IMR-90 (cell line): ENCODE results near the gene SLC4A9.

Source experiments
- BHLHE40 ChIP-seq: fragments of 150-350 bp; IDR thresholded peaks from 2 replicates; pipeline ENCODE4 v1.6.1; 2016; ENCODE audit warnings: mild to moderate bottlenecking, low read depth, low read length
- CEBPB ChIP-seq: IDR thresholded peaks from 2 replicates; pipeline ENCODE4 v1.6.1; 2012; ENCODE audit warnings: low read depth, low read length, improper control_type of control experiment
- CHD1 ChIP-seq: IDR thresholded peaks from 2 replicates; pipeline ENCODE4 v1.6.1; 2012; ENCODE audit warnings: low read depth, low read length, improper control_type of control experiment
- FOS ChIP-seq: fragments of 150-350 bp; IDR thresholded peaks from 2 replicates; pipeline ENCODE4 v1.6.1; 2016; ENCODE audit warnings: low read depth, low read length
- MAZ ChIP-seq: IDR thresholded peaks from 2 replicates; pipeline ENCODE4 v1.6.1; 2012; ENCODE audit warnings: low read depth, mild to moderate bottlenecking, low read length, improper control_type of control experiment, moderate library complexity, borderline replicate concordance
- MXI1 ChIP-seq: IDR thresholded peaks from 2 replicates; pipeline ENCODE4 v1.6.1; 2012; ENCODE audit warnings: low read depth, mild to moderate bottlenecking, low read length, moderate library complexity, borderline replicate concordance
- NFE2L2 ChIP-seq: fragments of 150-350 bp; IDR thresholded peaks from 2 replicates; pipeline ENCODE4 v1.6.1; 2016; ENCODE audit warnings: low read depth, mild to moderate bottlenecking, low read length
- POLR2A ChIP-seq: IDR thresholded peaks from 2 replicates; pipeline ENCODE4 v1.6.1; 2012; ENCODE audit warnings: mild to moderate bottlenecking, low read depth, low read length
- RAD21 ChIP-seq: IDR thresholded peaks from 2 replicates; pipeline ENCODE4 v1.6.1; 2012; ENCODE audit warnings: low read length, improper control_type of control experiment
- RCOR1 ChIP-seq: IDR thresholded peaks from 2 replicates; pipeline ENCODE4 v1.6.1; 2012; ENCODE audit warnings: mild to moderate bottlenecking, low read length, improper control_type of control experiment; ENCODE audit not compliant: insufficient replicate concordance
- RFX5 ChIP-seq: IDR thresholded peaks from 2 replicates; pipeline ENCODE4 v1.8.0; 2012; ENCODE audit warnings: low read depth, mild to moderate bottlenecking, low read length, moderate library complexity
- SMC3 ChIP-seq: fragments of 150-350 bp; IDR thresholded peaks from 2 replicates; pipeline ENCODE4 v1.6.1; 2016; ENCODE audit warnings: low read depth, mild to moderate bottlenecking, antibody characterized with exemption, low read length, moderate library complexity
- TF ChIP-seq, protein P1 (sequence below): conservative IDR thresholded peaks from 2 replicates; pipeline ENCODE4 v1.5.1; 2012; ENCODE audit warnings: mild to moderate bottlenecking, low read depth, low read length, improper control_type of control experiment
- TF ChIP-seq, protein P2 (sequence below): fragments of 150-350 bp; IDR thresholded peaks from 2 replicates; pipeline ENCODE4 v1.6.1; 2017; ENCODE audit warnings: mild to moderate bottlenecking, antibody characterized with exemption, low read length, low read depth

- TF ChIP-seq, protein P1, sequence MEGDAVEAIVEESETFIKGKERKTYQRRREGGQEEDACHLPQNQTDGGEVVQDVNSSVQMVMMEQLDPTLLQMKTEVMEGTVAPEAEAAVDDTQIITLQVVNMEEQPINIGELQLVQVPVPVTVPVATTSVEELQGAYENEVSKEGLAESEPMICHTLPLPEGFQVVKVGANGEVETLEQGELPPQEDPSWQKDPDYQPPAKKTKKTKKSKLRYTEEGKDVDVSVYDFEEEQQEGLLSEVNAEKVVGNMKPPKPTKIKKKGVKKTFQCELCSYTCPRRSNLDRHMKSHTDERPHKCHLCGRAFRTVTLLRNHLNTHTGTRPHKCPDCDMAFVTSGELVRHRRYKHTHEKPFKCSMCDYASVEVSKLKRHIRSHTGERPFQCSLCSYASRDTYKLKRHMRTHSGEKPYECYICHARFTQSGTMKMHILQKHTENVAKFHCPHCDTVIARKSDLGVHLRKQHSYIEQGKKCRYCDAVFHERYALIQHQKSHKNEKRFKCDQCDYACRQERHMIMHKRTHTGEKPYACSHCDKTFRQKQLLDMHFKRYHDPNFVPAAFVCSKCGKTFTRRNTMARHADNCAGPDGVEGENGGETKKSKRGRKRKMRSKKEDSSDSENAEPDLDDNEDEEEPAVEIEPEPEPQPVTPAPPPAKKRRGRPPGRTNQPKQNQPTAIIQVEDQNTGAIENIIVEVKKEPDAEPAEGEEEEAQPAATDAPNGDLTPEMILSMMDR: no peak
- TF ChIP-seq RCOR1: no peak
- TF ChIP-seq MAZ: no peak
- TF ChIP-seq NFE2L2: no peak
- no peak for TF ChIP-seq BHLHE40
- TF ChIP-seq RAD21: no peak
- TF ChIP-seq POLR2A: no peak
- TF ChIP-seq MXI1: no peak
- no peak for TF ChIP-seq CHD1
- TF ChIP-seq FOS: no peak
- TF ChIP-seq, protein P2, sequence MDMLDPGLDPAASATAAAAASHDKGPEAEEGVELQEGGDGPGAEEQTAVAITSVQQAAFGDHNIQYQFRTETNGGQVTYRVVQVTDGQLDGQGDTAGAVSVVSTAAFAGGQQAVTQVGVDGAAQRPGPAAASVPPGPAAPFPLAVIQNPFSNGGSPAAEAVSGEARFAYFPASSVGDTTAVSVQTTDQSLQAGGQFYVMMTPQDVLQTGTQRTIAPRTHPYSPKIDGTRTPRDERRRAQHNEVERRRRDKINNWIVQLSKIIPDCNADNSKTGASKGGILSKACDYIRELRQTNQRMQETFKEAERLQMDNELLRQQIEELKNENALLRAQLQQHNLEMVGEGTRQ: no peak
- no peak for TF ChIP-seq CEBPB
- no peak for TF ChIP-seq SMC3
- TF ChIP-seq RFX5: no peak
Measured at GRCh38 chr5:140363631-140364471, 3.9 kb downstream of the SLC4A9 start.
